Measurements from ENCODE around the gene PRDX3. TPM values are rescaled to one million over a fixed set of nuclear protein-coding genes. Genes with fewer than 3 reads are reported as not detected.

PRDX3 gene
- total RNA-seq, 1 donor from 2014 or later = 103 TPM

GRCh38 chr10:119221666-119222065 is 43.1 kb upstream of the PRDX3 start:
- Mint-ChIP-seq H3K27ac (ENCODE audit: unreplicated experiment) (no peak overlapping the region), H3K4me3 (ENCODE audit: unreplicated experiment) (no peak overlapping the region), H3K9me3 (ENCODE audit: unreplicated experiment) (no peaks in the 10 kb centered on the region), H3K4me1 (ENCODE audit: low read depth, unreplicated experiment) (peaks cover 20% of the 10 kb centered on the region), H3K36me3 (ENCODE audit: unreplicated experiment) (no peaks in the 10 kb centered on the region), H3K27me3 (ENCODE audit: unreplicated experiment) (peaks cover 3% of the 10 kb centered on the region)
- DNase-seq = no peak
- no peak for TF ChIP-seq CTCF (IDR thresholded peaks at IDR 0.05; ENCODE audit: partially characterized antibody, unreplicated experiment)

- Mint-ChIP-seq H3K4me3 (ENCODE audit: unreplicated experiment) (no peak overlapping the region), H3K4me1 (ENCODE audit: low read depth, unreplicated experiment) (peaks cover 20% of the 10 kb centered on the region), H3K9me3 (ENCODE audit: unreplicated experiment) (no peaks in the 10 kb centered on the region), H3K27ac (ENCODE audit: unreplicated experiment) (no peak overlapping the region), H3K27me3 (ENCODE audit: unreplicated experiment) (peaks cover 3% of the 10 kb centered on the region), H3K36me3 (ENCODE audit: unreplicated experiment) (no peaks in the 10 kb centered on the region)
- no peak for TF ChIP-seq CTCF (IDR thresholded peaks at IDR 0.05; ENCODE audit: partially characterized antibody, unreplicated experiment)
- DNase-seq = no peak
Measured at GRCh38 chr10:119221201-119221600, 42.6 kb upstream of the PRDX3 start.

GRCh38 chr10:119219871-119220270 is 41.3 kb upstream of the PRDX3 start:
- H3K4me3 Mint-ChIP-seq (ENCODE audit: unreplicated experiment) = no peak overlapping the region
- H3K27ac Mint-ChIP-seq (ENCODE audit: unreplicated experiment) = no peak overlapping the region

GRCh38 chr10:119217991-119218490 is 39.4 kb upstream of the PRDX3 start:
- no peak for DNase-seq
- no peak overlapping the region for H3K27ac Mint-ChIP-seq (ENCODE audit: unreplicated experiment)
- no peak overlapping the region for H3K4me3 Mint-ChIP-seq (ENCODE audit: unreplicated experiment)
- no peaks in the 10 kb centered on the region for H3K36me3 Mint-ChIP-seq (ENCODE audit: unreplicated experiment)
- H3K4me1 Mint-ChIP-seq (ENCODE audit: low read depth, unreplicated experiment) = peaks cover 16% of the 10 kb centered on the region
- no peaks in the 10 kb centered on the region for H3K9me3 Mint-ChIP-seq (ENCODE audit: unreplicated experiment)
- no peak for TF ChIP-seq CTCF (IDR thresholded peaks at IDR 0.05; ENCODE audit: partially characterized antibody, unreplicated experiment)
- H3K27me3 Mint-ChIP-seq (ENCODE audit: unreplicated experiment) = peaks cover 3% of the 10 kb centered on the region

More at GRCh38 chr10:119219871-119220270, 41.3 kb upstream of the PRDX3 start:
- no peaks in the 10 kb centered on the region for H3K9me3 Mint-ChIP-seq (ENCODE audit: unreplicated experiment)
- no peak for DNase-seq
- no peak for TF ChIP-seq CTCF (IDR thresholded peaks at IDR 0.05; ENCODE audit: partially characterized antibody, unreplicated experiment)
- peaks cover 3% of the 10 kb centered on the region for H3K27me3 Mint-ChIP-seq (ENCODE audit: unreplicated experiment)
- H3K4me1 Mint-ChIP-seq (ENCODE audit: low read depth, unreplicated experiment) = peaks cover 22% of the 10 kb centered on the region
- no peaks in the 10 kb centered on the region for H3K36me3 Mint-ChIP-seq (ENCODE audit: unreplicated experiment)

- TF ChIP-seq CTCF (IDR thresholded peaks at IDR 0.05; ENCODE audit: partially characterized antibody, unreplicated experiment) = no peak
- H3K4me1 Mint-ChIP-seq (ENCODE audit: low read depth, unreplicated experiment) = peaks cover 16% of the 10 kb centered on the region
- H3K27ac Mint-ChIP-seq (ENCODE audit: unreplicated experiment) = no peak overlapping the region
- H3K36me3 Mint-ChIP-seq (ENCODE audit: unreplicated experiment) = no peaks in the 10 kb centered on the region
- no peak for DNase-seq
- H3K9me3 Mint-ChIP-seq (ENCODE audit: unreplicated experiment) = no peaks in the 10 kb centered on the region
- H3K4me3 Mint-ChIP-seq (ENCODE audit: unreplicated experiment) = no peak overlapping the region
- peaks cover 2% of the 10 kb centered on the region for H3K27me3 Mint-ChIP-seq (ENCODE audit: unreplicated experiment)
Measured at GRCh38 chr10:119217401-119217800, 38.8 kb upstream of the PRDX3 start.
